HCT116 (cell line): ENCODE results near the gene IGF2R. TPM values are rescaled to one million over a fixed set of nuclear protein-coding genes. Genes with fewer than 3 reads are reported as not detected.

Experiments used
- ATAC-seq: fragments of 200-7000 bp; cut with Tn5 transposase; 2 replicates; pipeline ENCODE4 v1.9.1; 2020; ENCODE audit warnings: mild to moderate bottlenecking, moderate library complexity
- BruUV-seq: library from RNA; stranded (reverse); fragments of 400-500 nt; replicated peaks from 2 replicates; lab custom pipeline; 2021; lab: Mats Ljungman, UMichigan
- CTCF ChIA-PET: fragments of 300-600 bp; sonication (Branson Sonifier 250); formaldehyde crosslinking; loops from one replicate; lab custom pipeline; 2021; ENCODE audit warnings: antibody characterized with exemption; lab: Charles Lee
- POLR2A ChIA-PET: fragments of 300-600, 350-600 bp; sonication (Branson Sonifier 250); formaldehyde crosslinking; loops from one replicate; lab custom pipeline; 2021; ENCODE audit warnings: antibody characterized with exemption; lab: Charles Lee
- RAD21 ChIA-PET, 2 experiments: fragments of 300-600 bp; sonication (Branson Sonifier 250); formaldehyde crosslinking; loops; one replicate each; lab custom pipeline; 2023; ENCODE audit warnings: low total read pairs in 2 of 2; ENCODE audit not compliant: uncharacterized antibody in 2 of 2, unreplicated experiment in 2 of 2, low non-redundant PET in 1 of 2; lab: Charles Lee
- DNase-seq: peaks from one replicate; pipeline ENCODE4 v3.0.0-alpha.2; 2010; ENCODE audit warnings: low read depth, low spot score
- H2AFZ ChIP-seq: fragments of 200-600 bp; shearing (Covaris generic), sonication (generic); 2 replicates; pipeline ENCODE4 v1.6.1; 2017; ENCODE audit warnings: low read depth, mixed run types, mixed read lengths, antibody characterized with exemption, low read length; ENCODE audit not compliant: poor library complexity, severe bottlenecking
- H3K27ac ChIP-seq: 2 replicates; pipeline ENCODE4 v1.5.1; 2012; ENCODE audit warnings: low read depth, low read length
- H3K27me3 ChIP-seq: fragments of 200-600 bp; sonication (generic); 2 replicates; pipeline ENCODE4 v1.6.1; 2016; ENCODE audit warnings: mixed run types, low read length, mixed read lengths; ENCODE audit not compliant: insufficient read depth
- H3K36me3 ChIP-seq, 2 experiments: fragments of 200-500 bp in 1 of 2; fragments of 200-600 bp in 1 of 2; sonication (Bioruptor generic) in 1 of 2; sonication (generic) in 1 of 2; 2 replicates each; pipeline versions ENCODE4 v1.5.1 to v1.6.1; 2014 to 2016; ENCODE audit warnings: low read length in 2 of 2, inconsistent platforms in 1 of 2, mixed read lengths in 1 of 2, mixed run types in 1 of 2; ENCODE audit not compliant: insufficient read depth in 2 of 2, control insufficient read depth in 1 of 2
- H3K4me1 ChIP-seq, 2 experiments: fragments of 200-600 bp in 1 of 2; sonication (generic) in 1 of 2; 2 replicates each; pipeline versions ENCODE4 v1.5.1 to v1.6.1; 2012 to 2017; ENCODE audit warnings: low read length in 2 of 2, inconsistent platforms in 1 of 2, mild to moderate bottlenecking in 1 of 2, mixed read lengths in 1 of 2, mixed run types in 1 of 2, moderate library complexity in 1 of 2; ENCODE audit not compliant: insufficient read depth in 2 of 2, control insufficient read depth in 1 of 2
- H3K4me2 ChIP-seq: fragments of 200-600 bp; sonication (generic); 2 replicates; pipeline ENCODE4 v1.6.1; 2017; ENCODE audit warnings: mixed run types, low read length, mixed read lengths
- H3K4me3 ChIP-seq, 2 experiments: fragments of 200-600 bp in 1 of 2; sonication (generic) in 1 of 2; replicated peaks in 1 of 2; 2 replicates each; pipeline ENCODE4 v1.5.1; 2011 to 2016; ENCODE audit warnings: low read length in 2 of 2, control low read depth in 1 of 2, low read depth in 1 of 2, mild to moderate bottlenecking in 1 of 2, mixed read lengths in 1 of 2, mixed run types in 1 of 2
- H3K79me2 ChIP-seq: fragments of 200-600 bp; sonication (generic); 2 replicates; pipeline ENCODE4 v1.6.1; 2017; ENCODE audit warnings: mild to moderate bottlenecking, mixed run types, low read length, moderate library complexity, mixed read lengths; ENCODE audit not compliant: insufficient read depth
- H3K9ac ChIP-seq: fragments of 200-600 bp; sonication (generic); 2 replicates; pipeline ENCODE4 v1.6.1; 2016; ENCODE audit warnings: low read length, mixed read lengths
- H3K9me2 ChIP-seq: fragments of 200-600 bp; sonication (generic), shearing (Covaris generic); 2 replicates; pipeline ENCODE4 v1.6.1; 2017; ENCODE audit warnings: mixed run types, mild to moderate bottlenecking, moderate library complexity; ENCODE audit not compliant: insufficient read depth
- H3K9me3 ChIP-seq, 2 experiments: fragments of 200-500 bp in 1 of 2; fragments of 200-600 bp in 1 of 2; sonication (Bioruptor generic) in 1 of 2; sonication (generic) in 1 of 2; 2 replicates each; pipeline ENCODE4 v1.6.1; 2014 to 2017; ENCODE audit warnings: low read length in 2 of 2, mixed read lengths in 2 of 2, inconsistent platforms in 1 of 2, low read depth in 1 of 2, mild to moderate bottlenecking in 1 of 2, mixed run types in 1 of 2, moderate library complexity in 1 of 2; ENCODE audit not compliant: control insufficient read depth in 1 of 2, insufficient read depth in 1 of 2
- H4K20me1 ChIP-seq: fragments of 200-600 bp; sonication (generic), shearing (Covaris generic); 2 replicates; pipeline ENCODE4 v1.6.1; 2017; ENCODE audit warnings: mixed run types, mild to moderate bottlenecking, moderate library complexity; ENCODE audit not compliant: insufficient read depth
- ATF3 ChIP-seq: IDR thresholded peaks from 2 replicates; pipeline ENCODE4 v1.6.1; 2012
- CEBPB ChIP-seq: IDR thresholded peaks from 2 replicates; pipeline ENCODE4 v1.6.1; 2012; ENCODE audit warnings: low read depth
- EZH2 ChIP-seq: fragments of 200-600 bp; sonication (generic); IDR thresholded peaks from 2 replicates; pipeline ENCODE4 v1.6.1; 2017; ENCODE audit warnings: antibody characterized with exemption, mixed run types
- SRF ChIP-seq: IDR thresholded peaks from 2 replicates; pipeline ENCODE4 v1.6.1; 2012; ENCODE audit warnings: low read depth
- YY1 ChIP-seq: IDR thresholded peaks from 2 replicates; pipeline ENCODE4 v1.6.1; 2011; ENCODE audit warnings: low read length, low read depth, moderate library complexity, mild to moderate bottlenecking; ENCODE audit not compliant: insufficient replicate concordance; ENCODE audit errors: extremely low read depth
- intact Hi-C: fragments of 100-400 bp; cut with micrococcal nuclease; formaldehyde crosslinking; loops from 2 replicates; pipeline ENCODE4 v1.10.0; 2022
- total RNA-seq: library from RNA; stranded (reverse); gene quantifications from one replicate; pipeline ENCODE4 v1.2.1, GENCODE V29; 2021; ENCODE audit not compliant: unreplicated experiment
- TF ChIP-seq, protein P1 (sequence below): IDR thresholded peaks from 2 replicates; pipeline ENCODE4 v1.6.1; 2011; ENCODE audit warnings: mild to moderate bottlenecking, low read length, moderate library complexity; ENCODE audit not compliant: insufficient replicate concordance; ENCODE audit errors: extremely low read depth
- TF ChIP-seq, protein P2 (sequence below), 3 experiments: fragments of 200-600 bp in 1 of 3; sonication (generic) in 1 of 3; IDR thresholded peaks in 2 of 3; conservative IDR thresholded peaks in 1 of 3; 2 replicates each; pipeline ENCODE4 v1.5.1; 2012 to 2017; ENCODE audit warnings: low read depth in 2 of 3, low read length in 2 of 3, antibody characterized with exemption in 1 of 3, borderline replicate concordance in 1 of 3, control low read depth in 1 of 3, mild to moderate bottlenecking in 1 of 3, mixed read lengths in 1 of 3, mixed run types in 1 of 3, moderate library complexity in 1 of 3; ENCODE audit not compliant: insufficient read depth in 1 of 3
- TF ChIP-seq, protein P3 (sequence below): IDR thresholded peaks from 2 replicates; pipeline ENCODE4 v1.6.1; 2012

IGF2R gene
- total RNA-seq, 1 experiment from 2014 or later: 37.0 TPM

DNA sequence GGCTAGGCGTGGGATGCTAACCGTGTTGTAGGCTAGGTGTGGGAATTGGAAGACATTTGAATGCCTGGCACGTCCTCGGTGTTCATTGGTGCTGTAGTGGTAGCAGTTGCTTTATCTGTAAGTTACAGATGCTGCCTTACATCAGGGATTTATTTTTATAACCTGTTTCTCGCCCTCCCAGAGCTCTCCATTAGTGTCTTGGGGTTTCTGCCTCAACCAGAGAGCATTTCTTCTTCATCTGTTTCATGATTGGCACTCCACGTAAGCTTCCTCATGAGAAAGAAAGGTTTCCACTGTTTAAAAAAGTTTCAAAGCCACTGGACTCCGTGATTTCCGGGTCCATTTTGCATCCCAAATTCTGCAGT lies 9.0 kb downstream of the IGF2R start:
- ChIA-PET POLR2A (no interaction called here), RAD21 (no interaction called here), CTCF (no interaction called here)
- no peaks in the 10 kb centered on the region for H4K20me1 ChIP-seq
- H3K36me3 ChIP-seq: no peaks in the 10 kb centered on the region
- H3K4me3 ChIP-seq: no peak overlapping the region
- intact Hi-C loops: no loop called here
- peaks cover 0 to 9% of the 10 kb centered on the region in 2 experiments; a peak in 1 of 4 replicates for H3K4me1 ChIP-seq
- no peaks in the 10 kb centered on the region for H3K27me3 ChIP-seq
- H3K27ac ChIP-seq: no peak overlapping the region
- no peaks in the 10 kb centered on the region for H3K9me2 ChIP-seq
- H3K9ac ChIP-seq: no peak overlapping the region
- no peak for ATAC-seq
- no TSS peak for BruUV-seq
- DNase-seq: no peak
- H3K9me3 ChIP-seq: no peaks in the 10 kb centered on the region
- peaks cover 79% of the 10 kb centered on the region for H3K79me2 ChIP-seq
- TF ChIP-seq, protein P1, sequence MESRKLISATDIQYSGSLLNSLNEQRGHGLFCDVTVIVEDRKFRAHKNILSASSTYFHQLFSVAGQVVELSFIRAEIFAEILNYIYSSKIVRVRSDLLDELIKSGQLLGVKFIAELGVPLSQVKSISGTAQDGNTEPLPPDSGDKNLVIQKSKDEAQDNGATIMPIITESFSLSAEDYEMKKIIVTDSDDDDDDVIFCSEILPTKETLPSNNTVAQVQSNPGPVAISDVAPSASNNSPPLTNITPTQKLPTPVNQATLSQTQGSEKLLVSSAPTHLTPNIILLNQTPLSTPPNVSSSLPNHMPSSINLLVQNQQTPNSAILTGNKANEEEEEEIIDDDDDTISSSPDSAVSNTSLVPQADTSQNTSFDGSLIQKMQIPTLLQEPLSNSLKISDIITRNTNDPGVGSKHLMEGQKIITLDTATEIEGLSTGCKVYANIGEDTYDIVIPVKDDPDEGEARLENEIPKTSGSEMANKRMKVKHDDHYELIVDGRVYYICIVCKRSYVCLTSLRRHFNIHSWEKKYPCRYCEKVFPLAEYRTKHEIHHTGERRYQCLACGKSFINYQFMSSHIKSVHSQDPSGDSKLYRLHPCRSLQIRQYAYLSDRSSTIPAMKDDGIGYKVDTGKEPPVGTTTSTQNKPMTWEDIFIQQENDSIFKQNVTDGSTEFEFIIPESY: no peak
- H3K4me2 ChIP-seq: no peak overlapping the region
- no peak overlapping the region for H2AFZ ChIP-seq

GRCh38 chr6:159978291-159979135 lies 9.6 kb downstream of the IGF2R start:
- DNase-seq: no peak
- no TSS peak for BruUV-seq
- Histone ChIP-seq H4K20me1 (no peaks in the 10 kb centered on the region), H3K27me3 (no peaks in the 10 kb centered on the region), H2AFZ (no peak overlapping the region), H3K4me2 (no peak overlapping the region), H3K27ac (no peak overlapping the region), H3K4me1 (peaks cover 0 to 9% of the 10 kb centered on the region in 2 experiments; a peak in 1 of 4 replicates), H3K9me2 (no peaks in the 10 kb centered on the region), H3K79me2 (peaks cover 79% of the 10 kb centered on the region), H3K9ac (no peak overlapping the region), H3K9me3 (no peaks in the 10 kb centered on the region), H3K36me3 (no peaks in the 10 kb centered on the region), H3K4me3 (no peak overlapping the region)
- RAD21 ChIA-PET: no interaction called here
- intact Hi-C loops: no loop called here
- POLR2A ChIA-PET: no interaction called here
- CTCF ChIA-PET: no interaction called here
- ATAC-seq: no peak
- TF ChIP-seq, protein P2, sequence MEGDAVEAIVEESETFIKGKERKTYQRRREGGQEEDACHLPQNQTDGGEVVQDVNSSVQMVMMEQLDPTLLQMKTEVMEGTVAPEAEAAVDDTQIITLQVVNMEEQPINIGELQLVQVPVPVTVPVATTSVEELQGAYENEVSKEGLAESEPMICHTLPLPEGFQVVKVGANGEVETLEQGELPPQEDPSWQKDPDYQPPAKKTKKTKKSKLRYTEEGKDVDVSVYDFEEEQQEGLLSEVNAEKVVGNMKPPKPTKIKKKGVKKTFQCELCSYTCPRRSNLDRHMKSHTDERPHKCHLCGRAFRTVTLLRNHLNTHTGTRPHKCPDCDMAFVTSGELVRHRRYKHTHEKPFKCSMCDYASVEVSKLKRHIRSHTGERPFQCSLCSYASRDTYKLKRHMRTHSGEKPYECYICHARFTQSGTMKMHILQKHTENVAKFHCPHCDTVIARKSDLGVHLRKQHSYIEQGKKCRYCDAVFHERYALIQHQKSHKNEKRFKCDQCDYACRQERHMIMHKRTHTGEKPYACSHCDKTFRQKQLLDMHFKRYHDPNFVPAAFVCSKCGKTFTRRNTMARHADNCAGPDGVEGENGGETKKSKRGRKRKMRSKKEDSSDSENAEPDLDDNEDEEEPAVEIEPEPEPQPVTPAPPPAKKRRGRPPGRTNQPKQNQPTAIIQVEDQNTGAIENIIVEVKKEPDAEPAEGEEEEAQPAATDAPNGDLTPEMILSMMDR (IDR thresholded peaks at IDR 0.05 in 2 of 3, conservative IDR thresholded peaks at IDR 0.05 in 1 of 3; ENCODE audit: borderline replicate concordance in 1 of 3, insufficient read depth in 1 of 3, low read depth in 2 of 3, low read length in 2 of 3): no peak
- TF ChIP-seq YY1 (no peak), EZH2 (no peak), SRF (no peak), CEBPB (no peak), ATF3 (no peak)
- TF ChIP-seq, protein P1: no peak
- TF ChIP-seq, protein P3, sequence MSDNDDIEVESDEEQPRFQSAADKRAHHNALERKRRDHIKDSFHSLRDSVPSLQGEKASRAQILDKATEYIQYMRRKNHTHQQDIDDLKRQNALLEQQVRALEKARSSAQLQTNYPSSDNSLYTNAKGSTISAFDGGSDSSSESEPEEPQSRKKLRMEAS: no peak
